ENCODE measurements around the gene TNKS2. TPM values are rescaled to one million over a fixed set of nuclear protein-coding genes. Genes with fewer than 3 reads are reported as not detected.
A peak's percentile ranks its signal among the peaks of the same experiment; 100 is the strongest.
"Not testable (repeated sequence)": the region's sequence is repeated elsewhere in the genome, so short reads cannot be mapped to it uniquely, and the experiment has no call there.

Gene TNKS2
- 31.3 TPM for polyA plus RNA-seq (2013, experiment 1 of 2)
- polyA plus RNA-seq (2013, experiment 2 of 2) = 31.4 TPM

DNA sequence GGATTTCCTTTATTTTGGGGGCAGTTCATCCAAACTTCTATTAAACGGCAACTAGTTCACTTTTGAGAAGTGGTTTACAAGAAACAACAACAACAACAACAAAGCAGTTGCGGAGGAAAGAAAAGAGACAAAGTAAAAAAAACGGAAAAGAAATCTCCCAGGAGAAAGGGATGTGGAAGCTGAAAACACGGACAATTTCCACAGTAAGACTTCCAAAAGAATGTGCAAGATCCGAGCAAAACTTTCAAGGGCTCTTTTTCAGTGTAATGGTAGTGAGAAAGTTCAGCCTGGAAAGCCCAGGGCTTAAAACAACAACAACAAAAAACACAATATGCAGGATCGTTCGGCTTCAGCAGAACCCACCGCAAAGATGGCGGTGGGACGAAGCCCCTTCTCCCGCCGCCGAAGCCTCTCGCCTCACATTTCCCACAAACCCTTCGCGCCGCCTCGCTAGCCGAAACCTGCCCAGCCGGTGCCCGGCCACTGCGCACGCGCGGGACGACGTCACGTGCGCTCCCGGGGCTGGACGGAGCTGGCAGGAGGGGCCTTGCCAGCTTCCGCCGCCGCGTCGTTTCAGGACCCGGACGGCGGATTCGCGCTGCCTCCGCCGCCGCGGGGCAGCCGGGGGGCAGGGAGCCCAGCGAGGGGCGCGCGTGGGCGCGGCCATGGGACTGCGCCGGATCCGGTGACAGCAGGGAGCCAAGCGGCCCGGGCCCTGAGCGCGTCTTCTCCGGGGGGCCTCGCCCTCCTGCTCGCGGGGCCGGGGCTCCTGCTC is at the start of gene TNKS2:
Gene TNKS2 (plus strand): TSS at position 553 of the 775 bp plus-strand sequence. CDS start 265 bp downstream, outside the sequence.
- Histone ChIP-seq H3K36me3 (replicated peaks in 1 of 2; ENCODE audit: control insufficient read depth in 2 of 2, insufficient read depth in 2 of 2, low read length in 2 of 2) (peaks cover 1 to 35% of the 10 kb centered on the region in 2 donors), H3K9ac (ENCODE audit: low read depth, low read length, poor library complexity) (peak within 1 kb of the TSS; percentile 99), H3K9me3 (replicated peaks in 1 of 2; ENCODE audit: control insufficient read depth in 2 of 2, insufficient read depth in 1 of 2, low read depth in 1 of 2, low read length in 2 of 2) (peaks cover 0 to 7% of the 10 kb centered on the region in 2 donors), H2BK5ac (ENCODE audit: low read length) (peak within 1 kb of the TSS; percentile 89), H2AK5ac (ENCODE audit: low read depth, low read length) (peak within 1 kb of the TSS; percentile 94), H3K4me2 (ENCODE audit: insufficient read depth, low read length, poor library complexity, severe bottlenecking) (peak within 1 kb of the TSS; percentile 68), H3K18ac (ENCODE audit: low read length) (peak within 1 kb of the TSS; percentile 99), H3K4me1 (ENCODE audit: control insufficient read depth in 2 of 2, insufficient read depth in 1 of 2, low read depth in 1 of 2, low read length in 2 of 2) (peaks cover 9 to 26% of the 10 kb centered on the region in 2 donors), H3K27me3 (ENCODE audit: control insufficient read depth in 3 of 3, insufficient read depth in 3 of 3, low read depth in 1 of 3, low read length in 3 of 3) (no peaks in the 10 kb centered on the region), H2BK120ac (ENCODE audit: low read depth, low read length) (peak within 1 kb of the TSS; percentile 24), H3K4ac (ENCODE audit: low read length) (no peak within 1 kb of the TSS), H3K79me1 (ENCODE audit: low read depth, low read length) (peaks cover 3% of the 10 kb centered on the region), H4K8ac (ENCODE audit: low read depth, low read length) (no peak within 1 kb of the TSS), H3K27ac (replicated peaks; ENCODE audit: low read length) (peak within 1 kb of the TSS; percentile 88), H2BK15ac (ENCODE audit: low read length) (peak within 1 kb of the TSS; percentile 69), H2AFZ (ENCODE audit: low read length) (peak within 1 kb of the TSS; percentile 82), H3K4me3 (ENCODE audit: low read length in 2 of 2) (peak within 1 kb of the TSS; percentile 89 to 94), H2BK12ac (ENCODE audit: low read length) (peak within 1 kb of the TSS; percentile 46), H3K14ac (ENCODE audit: low read length) (peak within 1 kb of the TSS; percentile 97), H4K91ac (ENCODE audit: low read depth, low read length, poor library complexity) (no peak within 1 kb of the TSS), H3K23ac (ENCODE audit: low read depth, low read length, poor library complexity) (peak within 1 kb of the TSS; percentile 97)
- DNase-seq (ENCODE audit: low spot score) = peak; percentile 95
- no CpG with 5 or more reads among the region's 64 CpGs for WGBS, 2 donors (ENCODE audit: extremely low coverage in 2 of 2, insufficient read length in 2 of 2, insufficient replicate concordance in 1 of 2)

DNA sequence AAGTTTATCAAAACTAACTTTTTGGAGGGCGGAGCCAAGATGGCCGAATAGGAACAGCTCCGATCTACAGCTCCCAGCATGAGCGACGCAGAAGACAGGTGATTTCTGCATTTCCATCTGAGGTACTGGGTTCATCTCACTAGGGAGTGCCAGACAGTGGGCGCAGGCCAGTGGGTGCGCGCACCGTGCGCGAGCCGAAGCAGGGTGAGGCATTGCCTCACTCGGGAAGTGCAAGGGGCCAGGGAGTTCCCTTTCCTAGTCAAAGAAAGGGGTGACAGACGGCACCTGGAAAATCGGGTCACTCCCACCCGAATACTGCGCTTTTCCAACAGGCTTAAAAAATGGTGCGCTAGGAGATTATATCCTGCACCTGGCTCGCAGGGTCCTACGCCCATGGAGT is 48.6 kb upstream of the TNKS2 start:
- not testable (repeated sequence) for H2BK12ac ChIP-seq (ENCODE audit: low read length); H2AK5ac ChIP-seq (ENCODE audit: low read depth, low read length); H3K79me1 ChIP-seq (ENCODE audit: low read depth, low read length); H4K8ac ChIP-seq (ENCODE audit: low read depth, low read length); H3K4me1 ChIP-seq (ENCODE audit: control insufficient read depth in 2 of 2, insufficient read depth in 1 of 2, low read depth in 1 of 2, low read length in 2 of 2); H2BK15ac ChIP-seq (ENCODE audit: low read length); H3K4me2 ChIP-seq (ENCODE audit: insufficient read depth, low read length, poor library complexity, severe bottlenecking); H3K27me3 ChIP-seq (ENCODE audit: control insufficient read depth in 3 of 3, insufficient read depth in 3 of 3, low read depth in 1 of 3, low read length in 3 of 3); H2BK5ac ChIP-seq (ENCODE audit: low read length); H3K23ac ChIP-seq (ENCODE audit: low read depth, low read length, poor library complexity); H3K36me3 ChIP-seq (replicated peaks in 1 of 2; ENCODE audit: control insufficient read depth in 2 of 2, insufficient read depth in 2 of 2, low read length in 2 of 2); H3K9me3 ChIP-seq (replicated peaks in 1 of 2; ENCODE audit: control insufficient read depth in 2 of 2, insufficient read depth in 1 of 2, low read depth in 1 of 2, low read length in 2 of 2); H3K4ac ChIP-seq (ENCODE audit: low read length); H3K18ac ChIP-seq (ENCODE audit: low read length); DNase-seq (ENCODE audit: low spot score); H3K27ac ChIP-seq (replicated peaks; ENCODE audit: low read length); H4K91ac ChIP-seq (ENCODE audit: low read depth, low read length, poor library complexity); H2BK120ac ChIP-seq (ENCODE audit: low read depth, low read length); H3K9ac ChIP-seq (ENCODE audit: low read depth, low read length, poor library complexity); H3K14ac ChIP-seq (ENCODE audit: low read length); H2AFZ ChIP-seq (ENCODE audit: low read length); H3K4me3 ChIP-seq (ENCODE audit: low read length in 2 of 2)
- WGBS, 2 donors (ENCODE audit: extremely low coverage in 2 of 2, insufficient read length in 2 of 2, insufficient replicate concordance in 1 of 2) = no CpG with 5 or more reads among the region's 20 CpGs

DNA sequence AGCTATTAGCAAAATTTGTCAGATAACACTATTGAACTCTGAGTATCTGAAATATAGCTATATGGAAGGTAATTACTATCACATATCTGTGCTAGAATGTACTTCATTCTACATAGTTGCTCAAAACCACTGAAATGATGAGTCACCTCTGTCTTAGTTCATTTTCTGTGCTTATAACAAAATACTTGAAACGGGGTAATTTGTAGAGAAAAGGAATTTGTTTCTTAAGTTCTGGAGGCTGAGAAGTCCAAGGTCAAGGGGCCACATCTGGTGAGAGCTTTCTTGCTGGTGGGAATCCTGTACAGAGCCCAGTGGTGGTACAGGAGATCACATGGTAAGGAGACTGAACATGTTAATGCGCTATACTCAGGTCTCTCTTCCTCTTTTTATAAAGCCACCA is 41.9 kb upstream of the TNKS2 start:
- Histone ChIP-seq H3K18ac (ENCODE audit: low read length) (no peak overlapping the region), H2AK5ac (ENCODE audit: low read depth, low read length) (no peak overlapping the region), H2BK12ac (ENCODE audit: low read length) (no peak overlapping the region), H3K14ac (ENCODE audit: low read length) (no peak overlapping the region), H2AFZ (ENCODE audit: low read length) (no peak overlapping the region), H4K8ac (ENCODE audit: low read depth, low read length) (no peak overlapping the region), H3K79me1 (ENCODE audit: low read depth, low read length) (no peaks in the 10 kb centered on the region), H3K4me1 (ENCODE audit: control insufficient read depth in 2 of 2, insufficient read depth in 1 of 2, low read depth in 1 of 2, low read length in 2 of 2) (no peaks in the 10 kb centered on the region), H3K9me3 (replicated peaks in 1 of 2; ENCODE audit: control insufficient read depth in 2 of 2, insufficient read depth in 1 of 2, low read depth in 1 of 2, low read length in 2 of 2) (peaks cover 2 to 4% of the 10 kb centered on the region in 2 donors), H3K4me2 (ENCODE audit: insufficient read depth, low read length, poor library complexity, severe bottlenecking) (no peak overlapping the region), H3K23ac (ENCODE audit: low read depth, low read length, poor library complexity) (no peak overlapping the region), H3K4ac (ENCODE audit: low read length) (no peak overlapping the region), H3K36me3 (replicated peaks in 1 of 2; ENCODE audit: control insufficient read depth in 2 of 2, insufficient read depth in 2 of 2, low read length in 2 of 2) (no peaks in the 10 kb centered on the region), H3K27ac (replicated peaks; ENCODE audit: low read length) (no peak overlapping the region), H2BK120ac (ENCODE audit: low read depth, low read length) (no peak overlapping the region), H3K4me3 (ENCODE audit: low read length in 2 of 2) (no peak overlapping the region), H2BK15ac (ENCODE audit: low read length) (no peak overlapping the region), H2BK5ac (ENCODE audit: low read length) (no peak overlapping the region), H3K9ac (ENCODE audit: low read depth, low read length, poor library complexity) (no peak overlapping the region), H4K91ac (ENCODE audit: low read depth, low read length, poor library complexity) (no peak overlapping the region), H3K27me3 (ENCODE audit: control insufficient read depth in 3 of 3, insufficient read depth in 3 of 3, low read depth in 1 of 3, low read length in 3 of 3) (no peaks in the 10 kb centered on the region)
- DNase-seq (ENCODE audit: low spot score) = no peak
- WGBS, 2 donors (ENCODE audit: extremely low coverage in 2 of 2, insufficient read length in 2 of 2, insufficient replicate concordance in 1 of 2) = no CpG with 5 or more reads among the region's 2 CpGs

DNA sequence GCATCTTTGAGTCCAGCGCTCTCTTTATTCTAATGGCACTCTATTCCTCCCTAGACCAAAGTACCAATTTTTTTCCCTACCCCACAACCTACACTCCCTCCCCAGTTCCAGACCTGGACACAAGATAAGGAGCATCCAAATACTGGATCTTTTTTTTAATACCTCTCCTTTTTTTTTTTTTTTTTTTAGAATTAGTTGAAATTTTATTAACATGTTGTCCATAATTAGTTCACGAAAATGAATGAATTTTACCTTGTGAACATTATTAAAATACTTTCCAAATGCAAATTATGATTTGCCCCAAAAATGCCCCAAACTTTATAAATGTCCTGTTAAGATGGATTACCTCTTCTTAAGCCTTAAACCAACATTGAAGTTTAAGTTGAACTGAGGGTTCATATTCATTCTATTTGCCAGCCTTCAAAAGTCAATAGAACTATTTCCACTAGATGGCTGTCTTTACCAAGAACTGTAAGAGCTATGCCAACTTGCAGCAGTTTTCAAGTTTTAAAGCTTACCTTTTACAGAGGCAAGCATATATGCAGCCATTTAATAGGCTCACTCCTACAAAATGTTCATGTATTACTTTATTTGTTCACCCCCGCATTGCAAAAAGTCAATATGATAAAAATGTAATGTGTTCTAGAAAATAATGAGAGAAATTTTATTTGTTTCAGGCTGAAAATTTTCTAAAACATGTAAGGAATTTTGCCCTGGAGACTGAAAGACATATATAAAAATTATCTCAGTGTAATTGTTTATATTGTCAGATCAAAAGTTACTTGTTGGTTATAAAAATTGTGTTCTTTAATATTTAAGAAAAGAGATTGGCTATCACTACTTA is 39.7 kb upstream of the TNKS2 start:
- no peak overlapping the region for H2AFZ ChIP-seq (ENCODE audit: low read length)
- H2BK120ac ChIP-seq (ENCODE audit: low read depth, low read length) = no peak overlapping the region
- H3K9me3 ChIP-seq (replicated peaks in 1 of 2; ENCODE audit: control insufficient read depth in 2 of 2, insufficient read depth in 1 of 2, low read depth in 1 of 2, low read length in 2 of 2) = peaks cover 2 to 6% of the 10 kb centered on the region in 2 donors
- no peaks in the 10 kb centered on the region for H3K36me3 ChIP-seq (replicated peaks in 1 of 2; ENCODE audit: control insufficient read depth in 2 of 2, insufficient read depth in 2 of 2, low read length in 2 of 2)
- H4K8ac ChIP-seq (ENCODE audit: low read depth, low read length) = no peak overlapping the region
- H3K14ac ChIP-seq (ENCODE audit: low read length) = no peak overlapping the region
- no peak overlapping the region for H3K18ac ChIP-seq (ENCODE audit: low read length)
- no peak overlapping the region for H3K4ac ChIP-seq (ENCODE audit: low read length)
- H3K4me1 ChIP-seq (ENCODE audit: control insufficient read depth in 2 of 2, insufficient read depth in 1 of 2, low read depth in 1 of 2, low read length in 2 of 2) = no peaks in the 10 kb centered on the region
- peak; percentile 36 for DNase-seq (ENCODE audit: low spot score)
- WGBS, 2 donors (ENCODE audit: extremely low coverage in 2 of 2, insufficient read length in 2 of 2, insufficient replicate concordance in 1 of 2) = no CpG with 5 or more reads among the region's 3 CpGs
- H2BK5ac ChIP-seq (ENCODE audit: low read length) = no peak overlapping the region
- no peak overlapping the region for H3K4me2 ChIP-seq (ENCODE audit: insufficient read depth, low read length, poor library complexity, severe bottlenecking)
- H3K27me3 ChIP-seq (ENCODE audit: control insufficient read depth in 3 of 3, insufficient read depth in 3 of 3, low read depth in 1 of 3, low read length in 3 of 3) = no peaks in the 10 kb centered on the region
- no peak overlapping the region for H3K9ac ChIP-seq (ENCODE audit: low read depth, low read length, poor library complexity)
- H3K23ac ChIP-seq (ENCODE audit: low read depth, low read length, poor library complexity) = no peak overlapping the region
- no peak overlapping the region for H3K4me3 ChIP-seq (ENCODE audit: low read length in 2 of 2)
- no peak overlapping the region for H3K27ac ChIP-seq (replicated peaks; ENCODE audit: low read length)
- no peak overlapping the region for H2AK5ac ChIP-seq (ENCODE audit: low read depth, low read length)
- H3K79me1 ChIP-seq (ENCODE audit: low read depth, low read length) = no peaks in the 10 kb centered on the region
- no peak overlapping the region for H4K91ac ChIP-seq (ENCODE audit: low read depth, low read length, poor library complexity)
- H2BK15ac ChIP-seq (ENCODE audit: low read length) = no peak overlapping the region
- no peak overlapping the region for H2BK12ac ChIP-seq (ENCODE audit: low read length)

Measured in neuronal stem cell (in vitro differentiated cells).